Calu3 (cell line): ENCODE measurements around the gene FOXK1. TPM values are rescaled to one million over a fixed set of nuclear protein-coding genes. Genes with fewer than 3 reads are reported as not detected.

Experiments used
- BruUV-seq: library from RNA; stranded (reverse); fragments of 400-500 nt; replicated peaks from 2 replicates; lab custom pipeline; 2021; lab: Mats Ljungman, UMichigan
- CTCF ChIA-PET: fragments of 300-600 bp; sonication (Branson Sonifier 250); formaldehyde crosslinking; loops from one replicate; lab custom pipeline; 2022; ENCODE audit warnings: antibody characterized with exemption; lab: Charles Lee
- DNase-seq: peaks from one replicate; pipeline ENCODE4 v3.0.0; 2022
- H3K27ac Mint-ChIP-seq: one replicate; pipeline ENCODE4 v1.8.0; 2022; ENCODE audit warnings: mixed read lengths; ENCODE audit not compliant: unreplicated experiment
- H3K27me3 Mint-ChIP-seq: one replicate; pipeline ENCODE4 v1.8.0; 2022; ENCODE audit warnings: mixed read lengths; ENCODE audit not compliant: unreplicated experiment
- H3K36me3 Mint-ChIP-seq: one replicate; pipeline ENCODE4 v1.8.0; 2022; ENCODE audit warnings: mild to moderate bottlenecking, moderate library complexity, mixed read lengths; ENCODE audit not compliant: insufficient read depth, unreplicated experiment
- H3K4me1 Mint-ChIP-seq: one replicate; pipeline ENCODE4 v1.8.0; 2022; ENCODE audit warnings: mild to moderate bottlenecking, low read depth, mixed read lengths; ENCODE audit not compliant: unreplicated experiment
- H3K4me3 Mint-ChIP-seq: one replicate; pipeline ENCODE4 v1.8.0; 2022; ENCODE audit warnings: mild to moderate bottlenecking, low read depth, moderate library complexity, mixed read lengths; ENCODE audit not compliant: unreplicated experiment
- H3K9me3 Mint-ChIP-seq: one replicate; pipeline ENCODE4 v1.8.0; 2022; ENCODE audit warnings: low read depth, mixed read lengths; ENCODE audit not compliant: unreplicated experiment
- intact Hi-C: fragments of 100-400 bp; cut with micrococcal nuclease; formaldehyde crosslinking; loops from one replicate; pipeline ENCODE4 v1.10.0; 2022; ENCODE audit not compliant: unreplicated experiment
- total RNA-seq: library from RNA; stranded (reverse); gene quantifications from 2 replicates; pipeline ENCODE4 v1.2.3, GENCODE V29; 2022
- TF ChIP-seq, protein P1 (sequence below): fragments of 200-600 bp; IDR thresholded peaks from one replicate; pipeline ENCODE4 v1.8.0; 2022; ENCODE audit warnings: antibody characterized with exemption; ENCODE audit not compliant: unreplicated experiment

Gene FOXK1
- total RNA-seq, 1 experiment from 2014 or later: 65.9 TPM

DNA sequence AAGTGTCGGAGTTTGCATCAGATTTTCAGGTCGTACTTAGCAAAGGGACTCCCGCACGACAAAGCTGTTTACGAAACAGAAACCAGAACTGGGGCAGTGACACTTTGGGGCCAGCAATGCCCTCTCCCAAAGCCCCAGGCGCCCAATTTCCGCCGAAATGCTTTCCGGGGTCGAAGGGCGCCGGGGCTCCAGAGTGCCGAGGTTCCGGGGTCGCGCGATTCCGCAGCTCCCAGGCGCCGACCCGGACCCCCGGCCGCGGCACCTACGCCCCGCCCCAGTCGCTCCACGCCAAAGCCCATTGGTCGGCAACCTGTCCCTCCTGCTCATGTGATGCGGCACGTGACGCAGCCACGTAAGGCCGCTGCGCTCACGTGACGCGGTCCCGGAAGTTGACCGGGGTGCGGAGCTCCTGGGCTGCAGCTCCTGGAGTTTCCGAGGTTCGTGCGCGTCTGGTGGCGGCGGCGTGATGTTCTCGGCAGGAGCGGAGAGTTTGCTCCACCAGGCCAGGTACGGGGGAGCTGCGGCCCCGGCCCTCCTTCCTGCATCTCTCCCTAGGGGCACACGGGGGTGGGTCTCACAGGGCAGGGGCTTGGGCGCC, 93.3 kb downstream of the FOXK1 start, which contains the start of gene AP5Z1:
AP5Z1 (plus strand) TSS at position 374 of the 598 bp plus-strand sequence; CDS start at position 467, 93 bp downstream.
- peak; percentile 98 for DNase-seq
- peaks cover 37% of the 10 kb centered on the region for H3K36me3 Mint-ChIP-seq
- peaks cover 24% of the 10 kb centered on the region for H3K4me1 Mint-ChIP-seq
- CTCF ChIA-PET: interaction anchor here (0.6 to 1.5 kb wide), 14 partner anchors 10 to 586 kb away, joined by 3 to 12 read pairs (median 3); no protein-coding TSS in a partner anchor
- peak within 1 kb of the TSS; percentile 97 for H3K4me3 Mint-ChIP-seq
- TF ChIP-seq, protein P1, sequence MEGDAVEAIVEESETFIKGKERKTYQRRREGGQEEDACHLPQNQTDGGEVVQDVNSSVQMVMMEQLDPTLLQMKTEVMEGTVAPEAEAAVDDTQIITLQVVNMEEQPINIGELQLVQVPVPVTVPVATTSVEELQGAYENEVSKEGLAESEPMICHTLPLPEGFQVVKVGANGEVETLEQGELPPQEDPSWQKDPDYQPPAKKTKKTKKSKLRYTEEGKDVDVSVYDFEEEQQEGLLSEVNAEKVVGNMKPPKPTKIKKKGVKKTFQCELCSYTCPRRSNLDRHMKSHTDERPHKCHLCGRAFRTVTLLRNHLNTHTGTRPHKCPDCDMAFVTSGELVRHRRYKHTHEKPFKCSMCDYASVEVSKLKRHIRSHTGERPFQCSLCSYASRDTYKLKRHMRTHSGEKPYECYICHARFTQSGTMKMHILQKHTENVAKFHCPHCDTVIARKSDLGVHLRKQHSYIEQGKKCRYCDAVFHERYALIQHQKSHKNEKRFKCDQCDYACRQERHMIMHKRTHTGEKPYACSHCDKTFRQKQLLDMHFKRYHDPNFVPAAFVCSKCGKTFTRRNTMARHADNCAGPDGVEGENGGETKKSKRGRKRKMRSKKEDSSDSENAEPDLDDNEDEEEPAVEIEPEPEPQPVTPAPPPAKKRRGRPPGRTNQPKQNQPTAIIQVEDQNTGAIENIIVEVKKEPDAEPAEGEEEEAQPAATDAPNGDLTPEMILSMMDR: no peak
- no peaks in the 10 kb centered on the region for H3K9me3 Mint-ChIP-seq
- no TSS peak for BruUV-seq
- peak within 1 kb of the TSS; percentile 96 for H3K27ac Mint-ChIP-seq
- no peaks in the 10 kb centered on the region for H3K27me3 Mint-ChIP-seq
- intact Hi-C loops: no loop called here

DNA sequence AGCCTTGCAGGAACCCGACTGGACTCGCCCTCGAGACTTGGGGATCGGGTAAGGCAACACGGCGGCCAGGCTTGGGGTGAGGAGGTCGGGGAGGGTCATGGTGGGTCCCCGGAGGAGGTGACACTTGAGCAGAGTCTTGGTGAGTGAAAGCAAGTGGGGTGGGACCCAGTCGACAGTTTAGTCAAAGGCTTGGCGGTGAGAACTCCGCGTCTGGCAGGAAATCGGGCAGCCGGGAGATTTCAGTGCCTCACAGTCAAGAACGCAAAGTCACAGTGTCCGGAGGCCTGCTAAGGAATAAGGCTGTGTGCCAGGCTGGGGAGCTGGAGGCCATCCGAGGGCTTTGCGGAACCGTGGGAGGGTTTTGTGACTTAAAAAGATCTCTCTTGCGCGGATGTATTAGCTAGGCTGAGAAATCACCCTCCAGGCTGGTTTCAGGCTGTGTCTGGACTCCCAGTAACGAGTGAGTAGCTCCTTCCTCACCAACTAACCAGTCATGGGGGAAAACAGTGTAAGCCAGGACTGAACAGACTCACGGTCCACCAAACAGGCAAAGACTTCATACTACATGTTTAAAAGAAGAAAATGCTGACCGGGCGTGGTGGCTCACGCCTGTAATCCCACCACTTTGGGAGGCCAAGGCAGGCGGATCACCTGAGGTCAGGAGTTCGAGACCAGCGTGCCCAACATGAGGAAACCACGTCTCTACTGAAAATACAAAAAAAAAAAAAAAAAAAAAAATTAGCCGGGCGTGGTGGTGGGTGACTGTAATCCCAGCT, 93.9 kb downstream of the FOXK1 start:
- intact Hi-C loops: no loop called here
- CTCF ChIA-PET: interaction anchor here (0.7 to 1.5 kb wide), 11 partner anchors 11 to 305 kb away, joined by 3 to 12 read pairs (median 3); no protein-coding TSS in a partner anchor
- DNase-seq: no peak
- H3K9me3 Mint-ChIP-seq: no peaks in the 10 kb centered on the region
- no peaks in the 10 kb centered on the region for H3K27me3 Mint-ChIP-seq
- H3K4me3 Mint-ChIP-seq: peak overlapping the region; percentile 97
- TF ChIP-seq, protein P1: no peak
- H3K27ac Mint-ChIP-seq: peak overlapping the region; percentile 96
- peaks cover 39% of the 10 kb centered on the region for H3K36me3 Mint-ChIP-seq
- H3K4me1 Mint-ChIP-seq: peaks cover 24% of the 10 kb centered on the region
- no TSS peak for BruUV-seq

DNA sequence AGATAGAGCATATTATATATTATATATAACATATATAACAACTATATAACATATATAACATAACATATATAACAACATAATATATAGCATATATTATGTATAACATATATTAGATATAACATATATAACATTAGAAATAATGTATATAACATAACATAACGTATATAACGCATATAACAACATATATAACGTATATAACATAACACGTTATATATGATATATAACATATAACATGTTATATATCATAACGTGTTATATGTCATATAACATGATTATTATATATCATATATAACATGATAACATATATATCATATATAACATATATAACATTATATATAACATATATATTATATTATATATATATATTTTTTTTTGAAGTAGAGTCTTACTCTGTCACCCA, 97.0 kb downstream of the FOXK1 start:
- CTCF ChIA-PET: no interaction called here
- no peak overlapping the region for H3K4me3 Mint-ChIP-seq
- no peaks in the 10 kb centered on the region for H3K9me3 Mint-ChIP-seq
- no TSS peak for BruUV-seq
- intact Hi-C loops: no loop called here
- peaks cover 17% of the 10 kb centered on the region for H3K4me1 Mint-ChIP-seq
- peaks cover 60% of the 10 kb centered on the region for H3K36me3 Mint-ChIP-seq
- TF ChIP-seq, protein P1: no peak
- no peak for DNase-seq
- no peak overlapping the region for H3K27ac Mint-ChIP-seq
- no peaks in the 10 kb centered on the region for H3K27me3 Mint-ChIP-seq

DNA sequence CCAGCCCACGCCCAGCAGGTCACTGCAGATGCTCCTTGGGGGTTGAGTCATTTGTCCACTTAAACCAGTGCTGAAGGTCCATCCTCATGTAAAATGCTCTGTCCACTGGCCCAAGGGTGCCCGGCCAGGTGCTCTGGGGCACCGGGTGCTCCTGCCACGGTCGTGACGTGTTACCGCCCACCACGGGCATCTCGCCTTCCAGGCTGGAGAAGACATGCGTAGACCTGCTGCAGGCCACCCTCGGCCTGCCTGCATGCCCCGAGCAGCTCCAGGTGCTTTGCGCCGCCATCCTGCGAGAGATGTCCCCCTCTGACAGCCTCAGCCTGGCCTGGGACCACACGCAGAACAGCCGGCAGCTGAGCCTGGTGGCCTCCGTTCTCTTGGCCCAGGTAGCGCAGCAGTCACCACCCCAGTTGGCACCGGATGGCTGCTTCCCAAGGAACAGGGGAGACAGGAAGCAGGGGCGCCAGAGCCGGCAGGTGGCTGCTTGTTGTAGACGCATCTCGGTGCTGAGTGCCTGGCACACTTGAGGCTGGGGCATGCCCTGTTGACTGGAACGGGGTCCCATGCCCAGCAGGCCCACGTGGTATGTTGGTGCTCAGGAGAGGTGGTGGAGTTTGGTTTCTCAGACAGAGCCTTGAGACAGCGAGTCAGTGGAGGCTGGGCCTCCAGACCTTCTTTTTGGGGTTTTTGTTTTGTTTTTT, 99.4 kb downstream of the FOXK1 start:
- Mint-ChIP-seq H3K27ac (no peak overlapping the region), H3K36me3 (peaks cover 62% of the 10 kb centered on the region), H3K9me3 (no peaks in the 10 kb centered on the region), H3K27me3 (no peaks in the 10 kb centered on the region), H3K4me3 (no peak overlapping the region), H3K4me1 (peaks cover 10% of the 10 kb centered on the region)
- BruUV-seq: no TSS peak
- intact Hi-C loops: no loop called here
- no peak for DNase-seq
- CTCF ChIA-PET: no interaction called here
- TF ChIP-seq, protein P1: no peak
